ENCODE results near the gene SUDS3.

The SUDS3 gene

GRCh38 chr12:118465706-118466105 lies 89.4 kb downstream of the SUDS3 start:
- Histone ChIP-seq H3K18ac (ENCODE audit: low read length) (no peak overlapping the region), H3K4me2 (ENCODE audit: low read length) (no peak overlapping the region), H3K4me3 (ENCODE audit: low read length) (no peak overlapping the region), H3K79me1 (ENCODE audit: low read length) (no peaks in the 10 kb centered on the region), H3K23ac (ENCODE audit: low read length) (no peak overlapping the region), H2BK120ac (ENCODE audit: low read depth, low read length) (no peak overlapping the region), H3K56ac (ENCODE audit: low read length) (no peak overlapping the region), H2AK5ac (ENCODE audit: low read length) (no peak overlapping the region), H3K27me3 (ENCODE audit: insufficient read depth, low read length, poor library complexity) (no peaks in the 10 kb centered on the region), H4K8ac (ENCODE audit: low read depth, low read length) (no peak overlapping the region), H3K27ac (ENCODE audit: low read depth, low read length) (no peak overlapping the region), H3K36me3 (ENCODE audit: control insufficient read depth, insufficient read depth, low read length) (no peaks in the 10 kb centered on the region), H3K79me2 (ENCODE audit: control insufficient read depth, insufficient read depth, low read length) (no peaks in the 10 kb centered on the region), H4K5ac (ENCODE audit: low read length) (no peak overlapping the region), H3K4ac (ENCODE audit: low read depth, low read length) (no peak overlapping the region), H3K4me1 (ENCODE audit: control insufficient read depth, low read depth, low read length) (no peaks in the 10 kb centered on the region), H3K9ac (ENCODE audit: low read length) (no peak overlapping the region), H2BK5ac (ENCODE audit: low read length) (no peak overlapping the region), H2BK15ac (replicated peaks; ENCODE audit: low read depth) (no peak overlapping the region)
- no CpG with 5 or more reads among the region's 1 CpG for WGBS (ENCODE audit: extremely low coverage, insufficient coverage, low lambda C conversion rate)
- no peak for DNase-seq
